ENCODE measurements around the gene RBM19.

The RBM19 gene

DNA sequence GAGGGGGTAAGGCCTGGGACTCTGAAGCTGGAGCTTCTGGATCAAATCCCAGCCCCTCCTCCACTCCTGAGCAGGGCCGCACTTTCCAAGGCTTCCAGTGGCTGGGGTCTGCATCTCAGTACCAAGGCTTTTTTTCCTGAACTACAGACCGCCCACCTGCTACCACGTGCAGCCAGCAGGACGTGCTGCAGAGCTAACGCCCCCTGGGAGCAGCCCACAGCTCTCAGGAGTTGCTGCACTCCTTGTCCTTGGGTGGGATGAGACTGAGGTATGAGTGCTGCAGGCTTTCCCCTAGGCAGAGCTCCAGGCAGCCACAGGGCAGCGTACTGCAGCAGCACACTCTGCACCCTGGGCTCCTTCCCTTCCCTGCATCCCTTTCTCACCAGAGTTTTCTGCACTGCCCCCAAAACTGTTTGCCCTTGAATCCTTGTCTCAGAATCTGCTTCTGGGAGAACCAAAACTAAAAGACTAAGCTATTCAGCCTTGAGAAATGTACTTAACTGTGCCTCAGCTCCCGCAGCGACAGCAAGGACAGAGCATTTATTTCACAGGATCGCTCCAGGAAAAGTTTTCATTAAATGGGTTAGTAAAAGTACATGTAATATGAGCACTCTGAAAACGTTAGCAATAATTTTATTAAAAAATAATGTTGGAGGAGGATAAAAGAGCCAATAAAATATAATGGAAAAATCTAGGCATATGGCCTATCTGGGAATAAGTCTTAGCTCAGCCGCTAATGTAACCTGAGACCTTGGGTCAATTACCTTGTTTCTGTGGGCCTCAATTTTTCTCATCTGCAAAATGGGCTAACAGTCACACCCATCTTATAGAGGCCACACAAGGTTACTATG is 25.5 kb downstream of the RBM19 start:
- H3K27ac ChIP-seq: no peak overlapping the region
- TF ChIP-seq, protein P1, sequence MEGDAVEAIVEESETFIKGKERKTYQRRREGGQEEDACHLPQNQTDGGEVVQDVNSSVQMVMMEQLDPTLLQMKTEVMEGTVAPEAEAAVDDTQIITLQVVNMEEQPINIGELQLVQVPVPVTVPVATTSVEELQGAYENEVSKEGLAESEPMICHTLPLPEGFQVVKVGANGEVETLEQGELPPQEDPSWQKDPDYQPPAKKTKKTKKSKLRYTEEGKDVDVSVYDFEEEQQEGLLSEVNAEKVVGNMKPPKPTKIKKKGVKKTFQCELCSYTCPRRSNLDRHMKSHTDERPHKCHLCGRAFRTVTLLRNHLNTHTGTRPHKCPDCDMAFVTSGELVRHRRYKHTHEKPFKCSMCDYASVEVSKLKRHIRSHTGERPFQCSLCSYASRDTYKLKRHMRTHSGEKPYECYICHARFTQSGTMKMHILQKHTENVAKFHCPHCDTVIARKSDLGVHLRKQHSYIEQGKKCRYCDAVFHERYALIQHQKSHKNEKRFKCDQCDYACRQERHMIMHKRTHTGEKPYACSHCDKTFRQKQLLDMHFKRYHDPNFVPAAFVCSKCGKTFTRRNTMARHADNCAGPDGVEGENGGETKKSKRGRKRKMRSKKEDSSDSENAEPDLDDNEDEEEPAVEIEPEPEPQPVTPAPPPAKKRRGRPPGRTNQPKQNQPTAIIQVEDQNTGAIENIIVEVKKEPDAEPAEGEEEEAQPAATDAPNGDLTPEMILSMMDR (conservative IDR thresholded peaks at IDR 0.05): no peak

DNA sequence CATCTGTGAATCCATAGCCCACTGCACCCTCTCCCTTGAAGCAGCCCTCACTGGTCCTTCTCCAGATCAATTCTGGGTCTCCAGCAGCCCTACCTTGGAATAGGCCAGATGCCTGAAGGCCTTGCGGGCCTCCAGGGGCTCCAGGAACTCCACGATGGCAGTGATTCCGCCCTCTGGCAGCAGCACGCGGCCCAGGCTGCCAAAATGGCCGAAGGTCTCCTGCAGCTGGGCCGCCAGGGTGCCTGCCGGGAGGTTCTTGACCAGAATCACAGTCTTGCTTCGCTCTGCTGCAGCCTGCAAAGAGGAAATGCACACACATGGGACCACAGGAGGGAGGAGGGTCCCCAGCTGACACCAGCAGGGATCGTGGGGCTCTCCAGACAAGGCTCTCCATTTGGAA is 26.3 kb downstream of the RBM19 start:
- TF ChIP-seq, protein P1 (conservative IDR thresholded peaks at IDR 0.05): no peak
- H3K27ac ChIP-seq: no peak overlapping the region

DNA sequence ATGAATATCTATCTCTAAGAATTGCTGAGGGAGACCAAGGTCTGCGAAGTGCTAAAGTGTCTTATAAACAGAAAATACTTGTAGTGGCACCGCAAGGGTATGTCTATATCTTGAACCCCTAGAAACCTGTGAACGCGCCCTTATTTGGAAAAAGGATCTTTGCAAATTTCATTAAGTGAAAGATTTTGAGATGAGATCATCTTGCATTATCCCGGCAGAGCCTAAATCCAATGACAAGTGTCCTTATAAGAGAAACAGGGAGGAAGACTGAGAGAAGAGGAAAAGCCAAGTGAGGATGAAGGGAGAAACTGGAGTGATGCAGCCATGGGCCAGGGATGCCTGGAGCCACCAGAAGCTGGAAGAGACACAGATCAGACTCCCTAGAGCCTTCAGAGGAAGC is 27.7 kb downstream of the RBM19 start:
- TF ChIP-seq, protein P1 (conservative IDR thresholded peaks at IDR 0.05): no peak
- no peak overlapping the region for H3K27ac ChIP-seq

DNA sequence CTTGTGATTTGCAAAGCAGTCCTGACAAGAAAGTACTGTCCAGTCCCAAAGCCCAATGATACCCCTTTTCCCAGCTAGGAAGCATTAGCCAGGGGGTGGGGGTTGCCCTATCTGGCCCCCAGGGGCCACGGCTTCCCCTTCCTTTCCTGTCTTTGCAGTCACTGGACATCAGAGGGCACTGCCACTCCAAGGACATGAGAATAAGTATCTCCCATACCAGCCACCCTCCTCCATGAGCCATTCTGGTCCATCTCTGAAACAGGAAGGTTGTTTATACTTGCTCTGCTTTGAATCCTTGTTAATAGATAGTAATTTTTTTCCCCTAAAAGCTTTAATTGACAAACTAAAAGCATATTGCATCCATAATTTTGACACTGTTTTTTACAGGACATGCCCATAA is 29.7 kb downstream of the RBM19 start:
- TF ChIP-seq, protein P1 (conservative IDR thresholded peaks at IDR 0.05): no peak
- H3K27ac ChIP-seq: no peak overlapping the region

DNA sequence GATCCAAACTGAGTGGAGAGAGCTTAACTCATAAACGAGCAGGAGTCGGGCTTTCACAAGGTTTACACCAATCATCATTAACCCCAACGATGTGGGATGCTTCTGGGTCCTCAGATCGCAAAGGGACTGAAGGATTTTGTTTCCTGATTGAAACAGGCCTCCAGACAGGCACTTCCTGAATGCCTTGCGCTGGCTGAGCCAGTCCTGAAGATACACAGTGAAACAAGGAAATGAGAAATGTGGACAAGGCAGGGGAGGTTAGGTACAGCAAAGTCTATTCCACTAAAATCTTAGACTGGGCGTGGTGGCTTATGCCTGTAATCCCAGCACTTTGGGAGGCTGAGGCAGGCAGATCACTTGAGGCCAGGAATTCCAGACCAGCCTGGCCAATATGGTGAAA is 30.7 kb downstream of the RBM19 start:
- H3K27ac ChIP-seq: no peak overlapping the region
- TF ChIP-seq, protein P1 (conservative IDR thresholded peaks at IDR 0.05): no peak

DNA sequence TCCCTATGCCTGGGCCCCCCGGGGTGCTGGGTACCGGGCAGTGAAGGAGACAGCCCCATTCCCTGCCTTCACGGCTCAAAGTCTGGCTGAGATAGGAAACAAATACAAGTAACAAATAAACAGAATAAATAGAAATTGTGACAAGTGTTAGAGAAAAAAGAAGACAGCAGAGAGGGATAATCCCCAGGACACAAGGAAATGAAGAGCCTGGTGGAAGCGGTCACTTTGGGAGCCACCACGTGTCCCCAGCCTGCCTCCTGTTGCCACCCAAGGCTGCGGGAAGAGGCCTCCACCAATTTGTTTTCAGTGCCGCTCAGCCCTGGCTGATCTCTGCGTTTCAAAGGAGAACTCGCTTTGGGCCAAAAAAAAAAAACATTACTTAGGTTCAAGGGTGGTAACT is 31.2 kb downstream of the RBM19 start:
- TF ChIP-seq, protein P1 (conservative IDR thresholded peaks at IDR 0.05): no peak

DNA sequence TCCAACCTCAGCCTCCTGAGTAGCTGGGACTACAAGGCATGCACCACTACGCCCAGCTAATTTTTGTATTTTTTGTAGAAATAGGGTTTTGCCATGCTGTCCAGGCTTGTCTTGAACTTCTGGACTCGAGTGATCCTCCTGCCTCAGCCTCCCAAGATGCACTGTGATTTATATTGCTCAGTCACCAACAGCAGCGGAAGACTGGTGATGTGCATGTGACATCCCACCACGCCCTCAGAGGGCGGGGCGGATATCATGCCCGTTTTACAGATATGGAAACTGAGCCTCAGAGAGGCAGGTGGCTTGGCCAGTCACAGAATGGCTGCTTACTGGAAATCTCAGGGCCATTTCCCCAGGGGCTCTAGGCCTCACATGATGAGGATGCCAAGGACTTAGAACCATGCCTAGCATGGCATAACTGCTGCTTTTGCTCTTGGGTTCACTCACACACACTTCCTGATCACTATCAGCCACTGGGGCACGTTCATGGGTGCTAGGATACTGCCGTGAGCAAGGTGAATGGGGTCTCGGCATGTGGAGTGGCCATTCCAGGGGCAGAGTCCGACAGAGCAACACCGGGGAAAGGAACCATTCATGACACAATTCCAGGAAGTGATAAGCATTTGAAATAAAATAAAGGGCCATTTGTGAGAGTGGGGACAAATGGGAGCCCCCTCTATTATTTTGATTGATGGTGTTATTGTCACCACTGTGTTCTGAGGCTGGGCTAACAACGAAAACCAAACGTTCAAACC is 31.9 kb downstream of the RBM19 start:
- TF ChIP-seq, protein P1 (conservative IDR thresholded peaks at IDR 0.05): no peak
- no peak overlapping the region for H3K27ac ChIP-seq

More for the DNA sequence above, 31.2 kb downstream of the RBM19 start:
- H3K27ac ChIP-seq: no peak overlapping the region

Data from VCaP (cell line).